ENCODE measurements around the gene CYP2W1. TPM values are rescaled to one million over a fixed set of nuclear protein-coding genes. Genes with fewer than 3 reads are reported as not detected.

The CYP2W1 gene
- total RNA-seq, 1 donor from 2014 or later, result not detected

DNA sequence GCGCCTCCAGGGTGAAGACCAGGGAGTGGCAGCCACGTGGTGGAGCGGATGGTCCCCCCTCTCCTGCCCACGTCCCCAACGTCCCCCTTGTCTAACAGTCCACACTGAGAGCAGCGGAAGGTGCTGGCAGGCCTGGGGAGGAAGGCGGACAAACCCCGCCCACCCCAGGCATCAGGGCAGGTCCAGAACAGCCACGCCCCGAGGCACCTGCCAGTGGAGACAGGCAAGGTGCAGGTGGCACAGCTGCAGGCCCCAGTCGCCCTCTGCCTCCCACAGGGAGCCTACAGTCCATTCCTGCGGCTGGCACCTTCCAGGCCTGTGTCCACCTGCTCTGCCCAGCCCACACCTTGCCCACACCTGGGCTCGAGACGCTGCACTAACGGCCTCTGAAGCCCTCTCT is 24.9 kb downstream of the CYP2W1 start:
- no peaks in the 10 kb centered on the region for H3K9me3 ChIP-seq
- H3K4me3 ChIP-seq, result no peak overlapping the region
- H3K36me3 ChIP-seq, result peaks cover 22 to 40% of the 10 kb centered on the region in 2 donors
- no peaks in the 10 kb centered on the region for H3K27me3 ChIP-seq
- H3K4me1 ChIP-seq, result no peaks in the 10 kb centered on the region
- intact Hi-C loops (cut with DNase I), result no loop called here
- no peak overlapping the region for H3K27ac ChIP-seq
- no peak for DNase-seq (ENCODE audit: low spot score in 2 of 2)
- TF ChIP-seq, protein P1, sequence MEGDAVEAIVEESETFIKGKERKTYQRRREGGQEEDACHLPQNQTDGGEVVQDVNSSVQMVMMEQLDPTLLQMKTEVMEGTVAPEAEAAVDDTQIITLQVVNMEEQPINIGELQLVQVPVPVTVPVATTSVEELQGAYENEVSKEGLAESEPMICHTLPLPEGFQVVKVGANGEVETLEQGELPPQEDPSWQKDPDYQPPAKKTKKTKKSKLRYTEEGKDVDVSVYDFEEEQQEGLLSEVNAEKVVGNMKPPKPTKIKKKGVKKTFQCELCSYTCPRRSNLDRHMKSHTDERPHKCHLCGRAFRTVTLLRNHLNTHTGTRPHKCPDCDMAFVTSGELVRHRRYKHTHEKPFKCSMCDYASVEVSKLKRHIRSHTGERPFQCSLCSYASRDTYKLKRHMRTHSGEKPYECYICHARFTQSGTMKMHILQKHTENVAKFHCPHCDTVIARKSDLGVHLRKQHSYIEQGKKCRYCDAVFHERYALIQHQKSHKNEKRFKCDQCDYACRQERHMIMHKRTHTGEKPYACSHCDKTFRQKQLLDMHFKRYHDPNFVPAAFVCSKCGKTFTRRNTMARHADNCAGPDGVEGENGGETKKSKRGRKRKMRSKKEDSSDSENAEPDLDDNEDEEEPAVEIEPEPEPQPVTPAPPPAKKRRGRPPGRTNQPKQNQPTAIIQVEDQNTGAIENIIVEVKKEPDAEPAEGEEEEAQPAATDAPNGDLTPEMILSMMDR (IDR thresholded peaks at IDR 0.05), result no peak

DNA sequence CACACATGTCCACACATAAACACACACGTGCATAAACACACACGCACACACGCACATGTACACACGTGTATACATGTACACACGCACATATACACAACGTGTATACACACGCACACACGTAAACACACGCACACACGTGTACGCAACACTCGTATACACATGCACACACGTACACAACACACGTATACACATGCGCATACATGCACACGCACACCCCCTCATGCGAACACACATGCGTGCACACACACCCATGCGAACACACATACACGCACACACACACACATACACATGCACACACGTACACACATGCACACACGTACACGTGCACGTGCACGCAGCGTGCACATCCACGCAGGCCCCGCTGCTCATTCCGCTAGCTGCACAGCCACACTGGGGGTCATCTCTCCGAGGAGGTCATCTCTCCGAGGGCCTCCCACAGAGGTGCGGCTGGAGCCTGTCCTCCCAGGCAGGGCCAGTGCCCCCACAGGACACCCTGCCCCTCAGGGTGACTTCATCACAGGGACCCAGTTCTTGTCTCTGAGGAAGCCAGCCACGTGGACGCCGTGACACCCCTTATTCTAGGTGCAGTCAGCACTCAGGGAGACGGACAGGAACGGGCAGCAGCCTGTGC is 25.9 kb downstream of the CYP2W1 start:
- Histone ChIP-seq H3K27ac (no peak overlapping the region), H3K36me3 (peaks cover 22 to 40% of the 10 kb centered on the region in 2 donors)
- intact Hi-C loops (cut with DNase I), result no loop called here

DNA sequence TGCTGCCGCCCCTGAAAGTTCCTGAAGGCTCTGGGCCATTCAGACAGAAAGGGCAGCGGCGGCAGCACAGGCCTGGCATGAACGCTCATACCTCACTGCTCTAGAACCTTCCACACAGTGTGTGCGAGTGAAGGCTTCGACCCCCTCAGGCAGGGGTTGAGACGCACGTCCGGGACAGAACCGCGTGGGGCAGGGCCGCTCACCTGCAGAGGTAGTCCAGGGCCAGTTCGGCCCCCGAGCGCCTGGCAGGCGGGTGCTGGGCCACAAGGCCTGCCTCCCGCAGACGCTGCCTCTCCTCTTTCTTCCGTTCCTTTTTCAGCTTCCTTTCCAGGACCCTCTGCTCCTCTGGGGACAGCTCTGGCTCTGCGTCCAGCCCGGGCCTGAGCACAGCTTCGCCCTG is 26.8 kb downstream of the CYP2W1 start:
- Histone ChIP-seq H3K9me3 (no peaks in the 10 kb centered on the region), H3K4me3 (no peak overlapping the region), H3K36me3 (peaks cover 17 to 36% of the 10 kb centered on the region in 2 donors), H3K4me1 (no peaks in the 10 kb centered on the region), H3K27me3 (no peaks in the 10 kb centered on the region), H3K27ac (no peak overlapping the region)
- TF ChIP-seq, protein P1 (IDR thresholded peaks at IDR 0.05), result no peak
- intact Hi-C loops (cut with DNase I), result no loop called here
- no peak for DNase-seq (ENCODE audit: low spot score in 2 of 2)

More for the DNA sequence above, 25.9 kb downstream of the CYP2W1 start:
- Histone ChIP-seq H3K27me3 (no peaks in the 10 kb centered on the region), H3K4me1 (no peaks in the 10 kb centered on the region), H3K4me3 (no peak overlapping the region), H3K9me3 (no peaks in the 10 kb centered on the region)
- no peak for DNase-seq (ENCODE audit: low spot score in 2 of 2)
- TF ChIP-seq, protein P1 (IDR thresholded peaks at IDR 0.05), result no peak

DNA sequence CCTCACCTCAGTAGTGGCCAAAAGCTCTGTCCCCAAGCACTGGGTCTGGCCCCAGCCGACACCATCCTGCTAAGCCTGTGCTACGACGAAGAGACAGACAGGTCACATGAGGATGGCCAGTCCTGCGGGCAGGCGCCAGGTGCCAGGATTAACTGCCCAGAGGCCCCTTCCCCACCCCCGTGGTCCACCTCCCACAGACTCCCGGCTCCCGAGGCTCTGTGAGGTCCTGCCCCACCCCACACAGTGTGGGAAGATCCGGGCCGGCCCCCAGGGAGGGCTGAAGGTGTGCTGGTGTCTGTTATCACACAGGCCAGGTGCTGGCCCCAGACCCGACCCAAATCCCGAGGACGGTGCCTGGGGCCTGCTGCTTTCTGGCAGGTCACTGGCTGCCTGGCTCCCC is 27.2 kb downstream of the CYP2W1 start:
- Histone ChIP-seq H3K9me3 (no peaks in the 10 kb centered on the region), H3K27me3 (no peaks in the 10 kb centered on the region), H3K4me3 (no peak overlapping the region), H3K4me1 (no peaks in the 10 kb centered on the region), H3K27ac (no peak overlapping the region), H3K36me3 (peaks cover 17 to 36% of the 10 kb centered on the region in 2 donors)
- intact Hi-C loops (cut with DNase I), result no loop called here
- DNase-seq (ENCODE audit: low spot score in 2 of 2), result no peak
- TF ChIP-seq, protein P1 (IDR thresholded peaks at IDR 0.05), result no peak

DNA sequence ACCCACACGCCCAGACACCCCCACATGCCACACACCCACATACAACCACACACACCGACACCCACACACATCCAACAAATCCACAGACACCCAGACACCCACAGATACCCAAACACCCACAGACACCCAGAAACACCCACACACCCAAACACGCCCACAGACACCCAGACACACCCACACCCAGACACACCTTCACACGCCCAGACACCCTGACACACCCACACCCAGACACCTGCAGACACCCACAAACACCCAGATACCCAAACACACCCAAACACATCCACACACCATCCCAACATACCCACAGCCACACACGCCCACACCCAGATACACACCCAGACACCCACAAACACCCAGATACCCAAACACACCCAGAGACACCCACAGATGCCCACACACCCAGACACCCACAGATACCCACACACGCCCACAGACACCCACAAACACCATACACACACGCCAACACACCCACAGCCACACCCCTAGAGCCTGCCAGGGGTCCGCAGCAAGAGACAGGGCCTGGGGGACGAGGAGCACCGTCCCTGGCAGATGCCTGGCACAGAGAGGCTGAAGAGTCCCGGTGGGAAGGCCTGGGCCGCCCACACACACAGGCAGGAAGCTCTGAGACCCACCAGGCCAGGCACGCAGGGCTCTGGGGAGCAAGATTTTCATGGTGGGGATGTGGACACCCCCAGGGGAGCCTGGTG is 28.5 kb downstream of the CYP2W1 start:
- H3K4me1 ChIP-seq, result no peaks in the 10 kb centered on the region
- DNase-seq (ENCODE audit: low spot score in 2 of 2), result no peak

More for the DNA sequence above, 28.5 kb downstream of the CYP2W1 start:
- Histone ChIP-seq H3K9me3 (no peaks in the 10 kb centered on the region), H3K27me3 (no peaks in the 10 kb centered on the region), H3K27ac (no peak overlapping the region), H3K36me3 (peaks cover 17 to 31% of the 10 kb centered on the region in 2 donors), H3K4me3 (no peak overlapping the region)
- intact Hi-C loops (cut with DNase I), result no loop called here
- TF ChIP-seq, protein P1 (IDR thresholded peaks at IDR 0.05), result no peak

Data from ascending aorta (tissue), 2 donors.